OCI-LY1 (cell line): ENCODE data around the gene NUP153.

ENCODE experiments used
- CTCF ChIP-seq: fragments of 200-600 bp; sonication (generic), shearing (Covaris generic); IDR thresholded peaks from 2 replicates; pipeline ENCODE4 v1.5.1; 2017; ENCODE audit warnings: mild to moderate bottlenecking, antibody characterized with exemption, low read length, moderate library complexity, mixed read lengths
- EZH2 ChIP-seq: fragments of 200-600 bp; sonication (generic), shearing (Covaris generic); IDR thresholded peaks from 2 replicates; pipeline ENCODE4 v1.8.0; 2017; ENCODE audit warnings: borderline replicate concordance, mixed run types, mild to moderate bottlenecking, antibody characterized with exemption, low read length, moderate library complexity, mixed read lengths

- TF ChIP-seq CTCF (no peak), EZH2 (no peak)
These were observed 18.4 kb upstream of the NUP153 start for GRCh38 chr6:17725083-17725482.
